ENCODE results near the gene SCYGR4.
"Not testable (repeated sequence)": the region's sequence is repeated elsewhere in the genome, so short reads cannot be mapped to it uniquely, and the experiment has no call there.

The SCYGR4 gene

GRCh38 chr2:227617316-227618230, at the start of gene SCYGR4:
Gene SCYGR4, plus strand, starts transcription at chr2:227617498. Its CDS starts 0 bp downstream, at chr2:227617498.
- no peak for DNase-seq

- DNase-seq, result no peak
These were observed 48.5 kb upstream of the SCYGR4 start for GRCh38 chr2:227568852-227569169.

- DNase-seq, result no peak
These were observed 46.7 kb upstream of the SCYGR4 start for GRCh38 chr2:227570615-227571014.

- DNase-seq, result no peak
These were observed 41.2 kb upstream of the SCYGR4 start for GRCh38 chr2:227576110-227576509.

GRCh38 chr2:227576812-227577211, 40.5 kb upstream of the SCYGR4 start:
- DNase-seq, result no peak

GRCh38 chr2:227577555-227577954, 39.7 kb upstream of the SCYGR4 start:
- DNase-seq, result no peak

GRCh38 chr2:227578642-227579041, 38.7 kb upstream of the SCYGR4 start:
- no peak for DNase-seq

- no peak for DNase-seq
These were observed 37.5 kb upstream of the SCYGR4 start for GRCh38 chr2:227579791-227580190.

- DNase-seq, result no peak
These were observed 34.9 kb upstream of the SCYGR4 start for GRCh38 chr2:227582369-227582768.

GRCh38 chr2:227592694-227593387, 24.5 kb upstream of the SCYGR4 start:
- no peak for DNase-seq

GRCh38 chr2:227595797-227596196, 21.5 kb upstream of the SCYGR4 start:
- no peak for DNase-seq

GRCh38 chr2:227597036-227597435, 20.3 kb upstream of the SCYGR4 start:
- DNase-seq, result no peak

- DNase-seq, result no peak
These were observed 19.3 kb upstream of the SCYGR4 start for GRCh38 chr2:227597998-227598397.

- not testable (repeated sequence) for DNase-seq
These were observed 18.3 kb upstream of the SCYGR4 start, which contains the start of gene SCYGR2 for GRCh38 chr2:227598835-227599503. Gene SCYGR2, plus strand, starts transcription at chr2:227598893. Its CDS starts 0 bp downstream, at chr2:227598893.

GRCh38 chr2:227602358-227602757, 14.9 kb upstream of the SCYGR4 start:
- no peak for DNase-seq

- DNase-seq, result no peak
These were observed 10.8 kb upstream of the SCYGR4 start for GRCh38 chr2:227606476-227606875.

- DNase-seq, result no peak
These were observed 9.4 kb upstream of the SCYGR4 start for GRCh38 chr2:227607941-227608340.

GRCh38 chr2:227608561-227609338, 8.5 kb upstream of the SCYGR4 start:
- no peak for DNase-seq

GRCh38 chr2:227610123-227610522, 7.2 kb upstream of the SCYGR4 start:
- DNase-seq, result no peak

GRCh38 chr2:227612546-227613271, 4.6 kb upstream of the SCYGR4 start:
- DNase-seq, result no peak

- DNase-seq, result no peak
These were observed 4.0 kb upstream of the SCYGR4 start for GRCh38 chr2:227613272-227613660.

GRCh38 chr2:227614246-227614645, 3.1 kb upstream of the SCYGR4 start:
- no peak for DNase-seq

Data from SHP77 treated with DMSO at 0.1 percent for 48 hours (cell line).